Breast epithelium (tissue), 4 donors: ENCODE measurements around the gene FGR. TPM values are rescaled to one million over a fixed set of nuclear protein-coding genes. Genes with fewer than 3 reads are reported as not detected.
A peak's percentile ranks its signal among the peaks of the same experiment; 100 is the strongest.

Experiments
- DNase-seq, 2 donors: peaks; one replicate each; pipeline ENCODE4 v3.0.0-alpha.2; 2019; ENCODE audit warnings: low spot score in 2 of 2
- H3K27ac ChIP-seq, 2 donors: fragments of 200-600 bp; sonication (generic) in 1 of 2; one replicate each; pipeline ENCODE4 v1.5.1; 2016 to 2019; ENCODE audit warnings: mild to moderate bottlenecking in 1 of 2
- H3K27me3 ChIP-seq, 2 donors: fragments of 200-600 bp; sonication (generic) in 1 of 2; one replicate each; pipeline versions ENCODE4 v1.5.1 to v1.6.0; 2017 to 2019; ENCODE audit warnings: control low read depth in 1 of 2, mild to moderate bottlenecking in 1 of 2
- H3K36me3 ChIP-seq: fragments of 200-600 bp; one replicate; pipeline ENCODE4 v1.5.1; 2019
- H3K4me1 ChIP-seq, 2 donors: fragments of 200-600 bp; sonication (generic); one replicate each; pipeline ENCODE4 v1.5.1; 2016 to 2019; ENCODE audit warnings: control low read depth in 1 of 2
- H3K4me3 ChIP-seq, 3 donors: fragments of 200-600 bp; sonication (generic); 1 replicate in 2 of 3; 2 replicates in 1 of 3; pipeline ENCODE4 v1.5.1; 2016 to 2019; ENCODE audit warnings: mild to moderate bottlenecking in 3 of 3, moderate library complexity in 2 of 3
- H3K9me3 ChIP-seq, 2 donors: fragments of 200-600 bp; sonication (generic) in 1 of 2; one replicate each; pipeline ENCODE4 v1.5.1; 2016 to 2019; ENCODE audit warnings: control low read depth in 1 of 2
- CTCF ChIP-seq, 3 donors: fragments of 450-650 bp; IDR thresholded peaks; one replicate each; pipeline ENCODE4 v1.5.1; 2016 to 2017; ENCODE audit warnings: antibody characterized with exemption in 3 of 3, mild to moderate bottlenecking in 3 of 3, moderate library complexity in 3 of 3
- POLR2A ChIP-seq: fragments of 450-650 bp; IDR thresholded peaks from one replicate; pipeline ENCODE4 v1.6.1; 2016; ENCODE audit warnings: antibody characterized with exemption, mild to moderate bottlenecking, moderate library complexity
- POLR2AphosphoS5 ChIP-seq, 3 donors: sonication (generic); formaldehyde crosslinking; IDR thresholded peaks; one replicate each; pipeline ENCODE4 v1.6.1; 2017; ENCODE audit warnings: antibody characterized with exemption in 3 of 3
- intact Hi-C: fragments of 100-400 bp; cut with DNase I; formaldehyde crosslinking; loops from one replicate; pipeline ENCODE4 v1.15.1; 2023; ENCODE audit warnings: low total_unique reads
- total RNA-seq, 3 donors: library from RNA; depleted of rRNA; stranded (reverse); fragments of >200 nt; gene quantifications; one replicate each; pipeline ENCODE4 v1.1.0, GENCODE V29; 2016

Gene FGR
- total RNA-seq, 3 donors from 2014 or later, result 22.1 to 46.9 (median 24.3) TPM

- peak; percentile 94 to 96 (median 94) for TF ChIP-seq CTCF (IDR thresholded peaks at IDR 0.05)
- TF ChIP-seq POLR2A, result no peak
- TF ChIP-seq POLR2AphosphoS5 (IDR thresholded peaks at IDR 0.05), result peak in 1 of 3 donors; percentile 45
Measured at GRCh38 chr1:27662707-27663393, 27.9 kb upstream of the FGR start.

GRCh38 chr1:27662261-27662660 lies 27.3 kb upstream of the FGR start:
- Histone ChIP-seq H3K36me3 (no peaks in the 10 kb centered on the region), H3K4me3 (no peak overlapping the region), H3K27ac (peak overlapping the region; percentile 46 to 54), H3K27me3 (no peaks in the 10 kb centered on the region), H3K4me1 (no peaks in the 10 kb centered on the region), H3K9me3 (no peaks in the 10 kb centered on the region)
- TF ChIP-seq POLR2AphosphoS5 (IDR thresholded peaks at IDR 0.05), result no peak
- TF ChIP-seq CTCF (IDR thresholded peaks at IDR 0.05), result no peak
- no peak for TF ChIP-seq POLR2A
- no peak for DNase-seq
- intact Hi-C loops, result loop anchor here (10.0 kb wide), 1 partner anchor 267 kb away; the partner anchor contains the start of gene GPR3

More at GRCh38 chr1:27662707-27663393, 27.9 kb upstream of the FGR start:
- Histone ChIP-seq H3K36me3 (no peaks in the 10 kb centered on the region), H3K9me3 (no peaks in the 10 kb centered on the region), H3K4me3 (no peak overlapping the region), H3K4me1 (no peaks in the 10 kb centered on the region), H3K27ac (peak overlapping the region; percentile 46 to 54), H3K27me3 (no peaks in the 10 kb centered on the region)
- DNase-seq, result peak; percentile 77 to 85
- intact Hi-C loops, result loop anchor here (10.0 kb wide), 1 partner anchor 268 kb away; the partner anchor contains the start of gene GPR3

GRCh38 chr1:27661412-27662075 lies 26.6 kb upstream of the FGR start:
- TF ChIP-seq POLR2AphosphoS5 (IDR thresholded peaks at IDR 0.05) (no peak), POLR2A (no peak), CTCF (IDR thresholded peaks at IDR 0.05) (no peak)
- H3K9me3 ChIP-seq, result no peaks in the 10 kb centered on the region
- H3K4me1 ChIP-seq, result no peaks in the 10 kb centered on the region
- H3K4me3 ChIP-seq, result no peak overlapping the region
- H3K36me3 ChIP-seq, result no peaks in the 10 kb centered on the region
- H3K27ac ChIP-seq, result no peak overlapping the region
- DNase-seq, result no peak
- H3K27me3 ChIP-seq, result no peaks in the 10 kb centered on the region
- intact Hi-C loops, result loop anchor here (2.0 to 10.0 kb wide), 2 partner anchors 53 to 267 kb away; partner anchors contain the start of gene GPR3

- peak overlapping the region; percentile 97 for H3K27ac ChIP-seq
- peak overlapping the region; percentile 56 to 89 (median 82) for H3K4me3 ChIP-seq
- intact Hi-C loops, result loop anchor here (2.0 to 10.0 kb wide), 2 partner anchors 52 to 266 kb away; partner anchors contain the start of gene GPR3
- no peaks in the 10 kb centered on the region for H3K36me3 ChIP-seq
- no peak for DNase-seq
- H3K9me3 ChIP-seq, result no peaks in the 10 kb centered on the region
- peaks cover 4 to 5% of the 10 kb centered on the region in 2 donors for H3K4me1 ChIP-seq
- no peaks in the 10 kb centered on the region for H3K27me3 ChIP-seq
- TF ChIP-seq POLR2A (no peak), CTCF (IDR thresholded peaks at IDR 0.05) (peak in 1 of 3 donors; percentile 15)
Measured at GRCh38 chr1:27660300-27660835, 25.4 kb upstream of the FGR start.
